GM18861 (cell line): Measurements from ENCODE around the gene WNT9A.
"Not testable (repeated sequence)": the region's sequence is repeated elsewhere in the genome, so short reads cannot be mapped to it uniquely, and the experiment has no call there.

Experiments
- ATAC-seq: cut with Tn5 transposase; IDR thresholded peaks from one replicate; pipeline ENCODE4 v1.9.1; 2021; ENCODE audit not compliant: unreplicated experiment

WNT9A gene

GRCh38 chr1:227913764-227914721, 33.7 kb downstream of the WNT9A start:
- no peak for ATAC-seq

GRCh38 chr1:227913396-227913763, 34.4 kb downstream of the WNT9A start:
- no peak for ATAC-seq

DNA sequence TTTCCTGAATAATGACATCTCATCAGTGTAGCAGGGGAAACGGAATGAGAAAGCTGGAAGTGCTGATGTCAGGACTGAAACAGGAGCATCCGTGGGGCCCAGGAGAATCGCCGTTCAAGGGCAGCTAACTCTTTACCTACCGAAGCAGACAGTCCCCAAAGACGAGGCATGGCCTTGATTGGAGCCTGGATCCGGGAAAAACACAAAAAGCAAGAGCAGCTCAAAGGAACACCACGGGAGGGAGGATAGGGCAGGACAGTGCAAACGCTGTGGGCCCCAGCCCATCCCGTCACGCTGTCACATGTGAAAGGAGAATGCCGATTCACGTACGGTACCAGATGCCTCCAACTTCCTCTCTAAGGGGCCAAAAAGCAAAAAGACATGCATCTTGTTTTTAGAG, 34.9 kb downstream of the WNT9A start:
- no peak for ATAC-seq

GRCh38 chr1:227911376-227911775, 36.4 kb downstream of the WNT9A start:
- ATAC-seq, result no peak

DNA sequence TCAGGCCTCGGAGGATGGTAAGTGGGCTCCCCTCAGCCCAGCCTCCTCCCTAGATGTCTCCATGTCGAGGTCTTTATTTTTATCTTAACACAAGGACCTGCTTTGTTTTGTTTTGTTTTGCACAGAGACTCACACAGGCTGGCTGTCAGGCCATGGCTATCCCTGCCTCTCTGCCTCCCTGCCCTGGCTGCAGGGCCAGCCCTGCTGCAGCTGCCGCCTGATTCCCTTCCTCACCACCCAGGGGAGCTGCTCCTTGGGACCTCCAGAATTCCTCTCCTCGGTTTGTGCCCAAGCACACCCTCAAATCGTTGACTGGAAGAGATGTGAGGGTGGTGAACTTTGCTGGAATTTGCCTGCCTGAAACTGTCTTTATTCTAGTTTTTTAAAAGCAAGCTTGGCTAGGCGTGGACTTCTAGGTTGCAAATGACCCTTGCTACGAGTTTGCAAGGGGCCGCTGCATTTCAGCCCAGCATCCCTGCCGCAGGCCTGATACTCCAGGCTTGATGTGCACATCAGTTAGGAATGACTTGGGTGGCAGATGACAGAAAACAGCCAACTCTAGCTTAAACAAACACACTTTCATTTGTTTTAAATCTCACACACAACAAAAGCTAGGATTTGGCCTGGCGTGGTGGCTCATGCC, 37.1 kb downstream of the WNT9A start:
- ATAC-seq, result no peak

GRCh38 chr1:227909923-227910328, 37.8 kb downstream of the WNT9A start:
- ATAC-seq, result not testable (repeated sequence)

DNA sequence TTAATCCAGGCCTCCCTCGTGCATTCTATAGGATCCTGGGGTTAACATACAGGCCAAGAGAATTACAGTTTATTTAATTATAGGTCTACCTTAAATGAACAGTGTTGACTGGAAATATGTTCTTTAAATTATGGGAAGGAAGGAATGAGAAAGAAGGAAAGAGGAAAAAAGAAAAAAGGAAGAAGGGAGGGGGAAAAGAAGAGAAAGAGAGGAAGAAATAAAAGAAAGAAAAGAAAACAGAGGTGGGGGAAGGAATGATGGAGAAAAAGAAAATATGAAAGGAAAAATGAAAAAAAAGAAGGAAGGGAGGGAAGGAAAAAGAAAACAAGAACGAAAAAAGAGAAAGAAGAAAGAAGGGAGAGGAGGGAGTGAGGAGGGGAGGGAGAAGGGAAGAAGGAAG, 38.5 kb downstream of the WNT9A start:
- ATAC-seq, result no peak

DNA sequence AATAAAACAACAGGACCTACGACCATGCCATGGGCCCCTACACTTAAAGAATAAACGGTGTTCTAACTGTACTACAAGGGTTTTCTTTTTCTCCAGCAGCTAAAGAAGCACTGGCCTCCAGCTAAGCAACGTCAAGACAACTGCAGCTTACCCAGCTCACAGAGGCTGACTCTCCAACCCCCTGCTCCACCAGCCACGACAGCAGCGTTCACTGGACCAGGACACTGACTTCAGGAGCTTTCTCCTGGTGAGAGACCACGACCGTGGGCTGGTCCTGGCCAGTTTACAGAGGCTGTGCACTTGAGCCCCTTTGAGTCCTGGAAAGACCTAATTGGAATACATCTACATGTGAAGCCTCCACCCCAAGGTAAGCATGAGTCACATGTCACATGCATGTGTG, 39.4 kb downstream of the WNT9A start:
- no peak for ATAC-seq

- ATAC-seq, result no peak
These were observed 40.2 kb downstream of the WNT9A start for GRCh38 chr1:227907439-227908015.

DNA sequence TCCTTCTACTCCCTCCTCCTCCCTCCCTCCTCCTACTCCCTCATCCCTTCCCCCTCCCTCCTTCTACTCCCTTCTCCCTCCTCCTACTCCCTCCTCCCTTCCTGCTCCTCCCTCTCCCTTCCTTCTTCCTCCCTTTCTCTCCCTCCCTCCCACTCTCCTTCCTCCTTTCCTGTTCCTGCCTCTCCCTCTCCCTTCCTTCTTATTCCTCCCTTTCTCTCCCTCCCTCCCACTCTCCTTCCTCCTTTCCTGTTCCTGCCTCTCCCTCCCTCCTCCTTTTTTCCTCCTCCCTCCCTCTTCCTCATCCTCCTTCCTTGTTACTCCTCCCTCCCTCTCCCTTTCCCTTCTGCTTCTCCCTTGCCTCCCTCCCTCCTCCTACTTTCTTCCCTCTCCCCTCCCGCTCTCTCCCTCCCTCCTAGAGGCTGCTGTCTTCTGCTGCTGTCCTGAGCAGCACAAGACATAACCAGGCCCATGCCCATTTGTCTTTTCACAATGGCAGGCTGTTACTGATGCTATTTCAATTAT, 41.1 kb downstream of the WNT9A start:
- ATAC-seq, result no peak

- ATAC-seq, result no peak
These were observed 41.9 kb downstream of the WNT9A start for GRCh38 chr1:227905573-227906487.

GRCh38 chr1:227904541-227905335, 43.0 kb downstream of the WNT9A start:
- ATAC-seq, result no peak

- no peak for ATAC-seq
These were observed 43.9 kb downstream of the WNT9A start for GRCh38 chr1:227903614-227904501.

DNA sequence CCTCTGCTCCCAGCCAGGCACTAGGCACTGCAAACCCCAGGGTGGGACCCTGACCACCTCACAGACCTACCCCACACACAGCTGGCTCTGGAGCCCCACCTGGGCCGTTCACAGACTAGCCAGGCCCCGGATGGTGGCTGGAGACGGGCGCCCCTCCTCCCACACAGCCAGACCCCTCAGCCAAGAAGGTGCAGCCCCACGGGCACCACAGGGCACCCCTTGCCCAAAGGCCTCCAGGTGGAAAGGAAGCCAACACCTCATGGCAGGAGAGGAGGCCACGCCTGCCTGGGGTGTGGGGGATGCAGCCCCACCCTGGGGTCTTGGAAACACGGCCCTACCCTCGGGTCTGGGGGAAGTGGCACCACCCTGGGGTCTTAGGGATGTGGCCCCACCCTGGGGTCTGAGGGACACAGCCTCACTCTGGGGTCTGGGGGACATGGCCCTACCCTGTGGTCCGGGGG, 44.6 kb downstream of the WNT9A start:
- no peak for ATAC-seq

DNA sequence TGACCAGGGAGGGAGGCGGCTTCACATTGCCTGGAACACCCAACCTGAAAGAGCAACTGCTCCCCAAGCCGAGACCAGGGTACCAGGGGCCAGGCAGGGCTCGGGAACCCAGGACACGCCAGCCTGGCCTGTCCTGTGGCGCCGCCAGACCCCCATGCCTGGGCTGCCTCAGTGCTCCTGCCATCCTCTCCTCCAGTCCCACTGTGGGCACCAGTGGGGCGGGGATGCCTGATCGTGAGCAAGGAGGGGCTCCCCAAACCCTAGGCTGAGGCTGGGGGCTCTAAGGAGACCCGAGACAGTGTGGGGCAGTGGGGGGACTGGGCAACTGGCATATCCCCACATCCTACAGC, 45.1 kb downstream of the WNT9A start:
- ATAC-seq, result no peak

DNA sequence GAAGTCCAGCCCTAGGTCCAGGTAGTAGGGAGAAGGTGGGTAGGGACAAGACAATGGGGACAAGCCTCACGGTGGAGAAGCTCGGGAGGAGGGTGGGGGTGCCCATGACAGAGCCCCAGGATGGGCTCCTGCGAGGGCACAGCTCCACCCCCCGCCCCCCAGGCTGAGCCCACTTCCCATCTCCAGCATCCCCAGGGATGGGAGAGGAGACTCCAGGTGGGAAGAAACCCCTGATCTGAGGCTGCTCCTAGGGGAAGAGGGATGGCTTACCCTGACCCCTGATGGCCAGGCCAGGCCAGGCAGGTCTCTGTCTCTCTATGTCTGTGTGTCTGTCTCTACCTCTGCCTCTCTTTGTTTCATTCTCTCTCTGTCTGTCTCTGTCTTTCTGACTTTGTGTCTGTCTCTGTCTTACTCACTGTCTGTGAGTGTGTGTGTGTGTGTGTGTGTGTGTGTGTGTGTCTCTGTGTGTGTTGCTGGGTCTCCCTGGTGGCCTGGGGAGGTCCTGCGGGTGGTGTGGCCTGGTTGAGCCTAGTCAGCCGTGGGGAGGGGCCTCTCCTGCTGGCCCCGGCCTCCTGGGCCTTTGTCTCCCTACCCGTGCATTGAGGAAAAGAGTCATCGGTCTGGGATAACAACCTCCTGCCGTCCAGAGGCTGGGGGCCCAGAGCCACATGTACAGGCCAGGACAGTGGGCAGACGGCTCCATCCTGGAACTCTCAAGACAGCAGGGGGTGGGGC, 45.7 kb downstream of the WNT9A start:
- ATAC-seq, result no peak

DNA sequence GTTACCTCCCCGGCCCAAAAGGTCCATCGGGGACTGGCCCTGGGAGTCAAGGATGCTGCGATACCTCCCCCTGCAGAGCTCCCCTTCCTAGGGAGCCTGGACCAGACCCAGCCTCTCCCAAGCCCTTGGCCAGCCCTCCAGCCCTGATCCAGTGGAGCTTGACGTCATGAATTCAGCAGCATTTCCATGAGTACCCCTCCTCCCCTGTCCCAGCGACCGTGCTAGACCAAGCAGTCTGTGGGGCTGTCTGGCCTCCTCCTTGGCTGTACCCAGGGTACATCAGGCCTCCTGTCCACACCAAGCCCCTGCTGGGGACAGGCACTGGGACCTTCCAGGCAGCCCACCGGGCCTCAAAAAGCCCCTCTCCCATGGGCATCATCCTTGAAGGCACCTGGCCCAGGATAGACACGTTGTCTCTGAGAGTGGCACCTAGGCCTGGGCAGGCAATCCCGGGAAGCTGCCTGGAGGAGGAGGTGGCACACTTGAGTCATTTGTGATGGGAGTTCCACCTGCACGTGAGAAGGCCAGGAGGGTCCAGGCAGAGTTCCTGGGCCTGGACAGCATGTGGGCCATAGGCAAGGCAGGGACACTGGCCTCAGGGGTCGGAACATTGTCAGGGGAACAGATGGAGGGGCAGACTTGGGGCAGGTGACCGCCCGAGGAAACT, 46.4 kb downstream of the WNT9A start:
- ATAC-seq, result no peak

DNA sequence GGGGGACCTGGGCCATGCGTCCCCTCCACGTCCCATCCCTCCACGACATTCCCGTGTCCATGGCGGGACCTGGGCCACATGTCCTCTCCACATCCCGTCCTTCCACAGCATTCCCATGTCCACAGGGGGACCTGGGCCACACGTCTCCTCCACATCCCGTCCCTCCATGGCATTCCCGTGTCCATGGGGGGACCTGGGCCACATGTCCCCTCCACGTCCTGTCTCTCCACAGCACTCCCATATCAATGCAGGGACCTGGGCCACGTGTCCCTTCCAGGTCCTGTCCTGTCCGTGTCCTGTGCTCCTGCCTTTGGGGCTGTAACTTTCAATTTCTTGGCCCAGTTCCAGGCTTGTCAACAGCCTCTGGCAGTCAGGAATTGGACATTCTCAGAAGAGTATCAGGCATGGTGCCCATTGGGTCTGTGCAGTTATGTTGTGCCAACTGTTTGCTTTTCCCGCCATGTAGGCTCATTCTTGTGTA, 47.1 kb downstream of the WNT9A start:
- ATAC-seq, result no peak
